Sciatic nerve (tissue), 2 donors: ENCODE data around the gene TNS3. TPM values are rescaled to one million over a fixed set of nuclear protein-coding genes. Genes with fewer than 3 reads are reported as not detected.

ENCODE experiments used
- ATAC-seq: fragments of 200-7000 bp; cut with Tn5 transposase; one replicate; pipeline ENCODE4 v1.9.1; 2020; ENCODE audit warnings: mild to moderate bottlenecking, moderate library complexity
- DNase-seq: peaks from one replicate; pipeline ENCODE4 v3.0.0-alpha.2; 2020; ENCODE audit warnings: low spot score
- intact Hi-C: fragments of 100-400 bp; cut with DNase I; formaldehyde crosslinking; loops from one replicate; pipeline ENCODE4 v1.14.2; 2022
- total RNA-seq: library from RNA; stranded (reverse); fragmentation: NEBNext Ultra II Directional; extraction: Animal tissue kit (Norgen Biotek cat#: 25700); gene quantifications from one replicate; pipeline ENCODE4 v1.2.1, GENCODE V29; 2021
- donor health status: DM: no; HTN: no; CAD: no.
- donor health status: DM: no; HTN: no; CAD: no.

The TNS3 gene
- total RNA-seq, 1 donor from 2014 or later, result 230 TPM

- ATAC-seq (peak; percentile 55), DNase-seq (peak; percentile 79)
- intact Hi-C loops, result no loop called here
Observed at GRCh38 chr7:47571331-47572093, 10.4 kb downstream of the TNS3 start.

- no peak for DNase-seq
- intact Hi-C loops, result no loop called here
- peak; percentile 79 for ATAC-seq
Observed at GRCh38 chr7:47570649-47571050, 11.3 kb downstream of the TNS3 start.

- intact Hi-C loops, result no loop called here
- DNase-seq, result no peak
- ATAC-seq, result peak; percentile 39
Observed at GRCh38 chr7:47568547-47568946, 13.4 kb downstream of the TNS3 start.

DNA sequence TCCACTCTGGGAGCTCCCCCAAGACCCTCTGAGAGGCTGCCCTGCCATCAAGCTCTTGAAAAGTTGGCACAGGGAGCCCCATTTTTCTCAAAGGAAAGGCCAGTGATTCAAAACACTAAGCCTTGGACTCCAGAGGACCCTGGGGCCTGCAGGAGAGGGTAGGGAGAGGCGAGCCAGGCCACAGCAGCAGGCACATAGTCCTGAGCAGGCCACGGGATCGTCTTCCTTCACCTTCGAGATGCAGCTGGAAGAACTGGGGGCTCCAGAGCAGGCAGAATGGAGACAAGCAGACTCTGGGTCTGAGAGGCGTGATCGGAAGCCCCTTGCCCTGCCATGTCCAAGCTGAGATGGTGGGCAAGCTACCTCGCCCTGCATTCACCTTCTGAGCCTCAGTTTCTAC lies 13.9 kb downstream of the TNS3 start:
- no peak for DNase-seq
- intact Hi-C loops, result no loop called here
- no peak for ATAC-seq

DNA sequence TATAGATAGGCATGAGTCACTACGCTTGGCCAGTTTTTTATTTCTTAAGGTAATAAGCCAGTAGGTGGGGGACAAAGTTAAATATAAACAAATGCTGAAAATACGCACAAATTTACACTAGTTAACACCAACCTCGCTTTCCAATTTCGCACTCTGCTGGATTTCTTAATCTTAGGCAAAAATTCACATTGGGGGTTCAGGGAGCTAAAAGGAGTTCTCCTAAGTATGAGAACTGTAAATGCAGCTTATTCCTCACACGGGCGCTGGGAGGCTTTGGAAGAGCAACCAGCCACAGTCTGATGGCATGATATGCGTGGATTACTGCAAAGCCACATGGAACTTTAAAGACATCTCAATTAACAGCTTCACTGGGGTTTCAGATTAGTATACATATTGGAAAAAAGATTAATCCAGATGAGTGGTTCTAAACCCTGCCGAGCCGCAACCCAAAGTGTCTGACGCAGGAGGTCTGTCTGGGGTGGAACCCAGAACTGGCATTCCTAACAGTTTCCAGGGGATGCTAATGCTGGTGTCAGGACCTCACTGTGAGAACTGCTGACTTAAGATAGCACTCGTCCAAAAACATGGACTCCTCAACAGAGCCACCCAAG lies 16.2 kb downstream of the TNS3 start:
- intact Hi-C loops, result no loop called here
- ATAC-seq, result no peak
- DNase-seq, result no peak

DNA sequence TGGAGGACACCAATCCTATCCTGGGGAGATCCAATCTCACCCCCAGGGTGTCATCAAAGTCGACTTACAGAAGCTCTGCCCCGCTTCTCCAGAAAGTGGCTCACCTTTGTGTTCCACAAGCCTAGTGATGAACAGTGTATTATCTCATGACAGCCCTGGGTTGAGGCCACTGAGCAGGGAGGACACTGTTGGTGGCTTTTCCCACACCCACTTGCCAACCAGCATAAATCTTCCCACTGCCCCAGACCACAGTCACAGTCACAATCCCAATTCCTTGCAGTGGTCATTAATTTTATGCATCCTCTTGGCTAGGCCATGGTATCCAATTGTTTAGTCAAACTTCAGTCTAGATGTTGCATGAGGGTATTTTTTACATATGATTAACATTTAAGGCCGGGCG lies 18.4 kb downstream of the TNS3 start:
- ATAC-seq (no peak), DNase-seq (no peak)
- intact Hi-C loops, result no loop called here

GRCh38 chr7:47561715-47562446 lies 20.0 kb downstream of the TNS3 start:
- intact Hi-C loops, result no loop called here
- no peak for DNase-seq
- ATAC-seq, result no peak

GRCh38 chr7:47559306-47560220 lies 22.3 kb downstream of the TNS3 start:
- intact Hi-C loops, result no loop called here
- ATAC-seq (no peak), DNase-seq (no peak)

DNA sequence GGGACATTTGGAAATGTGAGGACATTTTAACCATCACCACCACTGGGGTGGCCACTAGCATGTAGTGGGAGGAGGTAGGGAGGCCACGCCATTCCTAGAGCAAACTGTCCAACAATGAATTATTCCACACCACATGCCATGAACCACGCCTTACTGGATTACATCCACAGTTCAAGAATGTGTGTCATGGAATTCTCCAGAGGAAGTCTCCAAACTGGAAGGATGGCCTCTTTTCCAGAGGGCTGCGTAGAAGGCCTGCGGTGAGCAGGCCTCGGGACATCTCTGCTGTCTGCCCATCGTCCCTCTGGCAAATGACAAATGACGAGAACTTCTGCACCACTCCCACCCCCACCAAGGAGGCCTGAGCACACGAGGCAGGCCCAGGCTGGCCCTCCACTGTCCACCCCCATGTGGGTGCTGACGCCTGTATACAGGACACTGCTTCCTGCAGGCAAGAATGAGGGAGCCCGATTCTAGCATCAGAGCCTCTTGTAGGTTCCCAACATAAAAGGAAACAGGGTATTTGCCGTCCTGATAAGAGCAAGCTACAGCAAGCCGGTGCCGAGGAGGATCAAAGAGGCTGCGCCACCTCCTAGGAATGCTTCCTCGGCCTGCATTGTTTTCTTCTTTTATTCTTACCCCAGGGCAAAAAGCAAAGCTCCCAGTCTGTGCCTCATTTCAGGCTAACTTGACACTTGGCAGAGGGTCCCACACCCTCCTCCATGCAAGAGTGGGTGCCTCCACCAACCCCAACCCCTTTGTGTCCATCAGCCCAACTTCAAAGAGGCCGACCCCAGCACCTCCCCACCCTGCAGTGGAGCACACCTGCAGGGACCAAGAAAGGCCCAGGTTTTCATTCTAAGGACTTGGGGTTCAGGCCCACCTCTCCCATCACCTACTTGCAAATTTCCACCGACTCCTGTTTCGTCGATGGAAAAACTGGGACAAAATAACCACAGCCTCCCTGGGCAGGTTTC lies 23.9 kb downstream of the TNS3 start:
- ATAC-seq, result peak; percentile 73
- intact Hi-C loops, result no loop called here
- DNase-seq, result no peak

DNA sequence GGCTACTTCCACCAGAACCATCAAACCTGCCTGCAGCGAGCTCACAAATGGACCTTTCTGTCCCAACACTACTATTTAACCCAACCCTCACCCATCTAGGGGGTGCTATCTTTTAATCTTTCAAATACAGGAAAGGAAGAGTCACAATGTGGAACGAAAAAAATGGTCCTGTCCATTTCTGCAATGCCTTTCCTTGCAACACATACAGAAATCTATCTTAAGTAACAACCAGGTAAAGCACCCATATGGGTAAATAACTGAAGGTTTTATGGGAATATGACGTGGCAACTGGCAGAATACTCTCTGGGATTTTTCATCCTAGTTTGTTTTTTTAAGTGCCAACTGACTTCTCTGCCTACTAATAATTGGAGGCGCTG lies 24.6 kb downstream of the TNS3 start:
- DNase-seq (no peak), ATAC-seq (no peak)
- intact Hi-C loops, result no loop called here

DNA sequence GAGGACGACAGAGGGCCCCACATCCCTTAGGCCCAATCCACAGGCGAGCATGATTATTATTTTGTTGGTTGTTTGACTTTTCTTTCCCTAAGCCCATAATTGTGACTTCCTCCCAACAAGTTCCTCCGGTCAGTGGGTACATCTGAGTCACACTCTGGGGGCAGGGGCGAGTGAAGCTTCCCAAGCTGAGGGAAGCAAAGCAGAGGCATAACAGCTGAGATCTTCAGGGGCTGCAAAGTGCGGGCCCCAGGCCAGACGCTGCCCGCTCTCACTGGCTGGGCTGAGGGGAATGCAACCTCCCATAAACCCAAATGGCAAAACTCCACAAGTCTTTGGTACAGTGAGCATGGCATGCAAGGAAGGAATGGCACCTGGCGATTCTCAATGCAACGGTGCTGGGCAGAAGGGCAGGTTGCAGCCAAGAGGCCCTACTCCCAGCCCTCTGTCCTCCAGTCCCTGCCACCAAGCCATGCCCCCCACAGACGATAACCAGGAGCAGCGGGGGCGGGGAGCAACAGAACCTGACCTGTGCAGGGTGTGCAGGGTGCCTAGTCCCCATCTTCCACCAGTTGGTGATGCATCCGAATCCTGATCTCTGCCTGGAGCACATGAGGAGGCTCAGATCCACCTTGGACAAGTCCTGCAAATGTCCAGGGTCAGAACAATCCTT lies 25.3 kb downstream of the TNS3 start:
- intact Hi-C loops, result no loop called here
- DNase-seq, result no peak
- ATAC-seq, result no peak

GRCh38 chr7:47553309-47553708 lies 28.6 kb downstream of the TNS3 start:
- intact Hi-C loops, result no loop called here
- DNase-seq (no peak), ATAC-seq (no peak)

DNA sequence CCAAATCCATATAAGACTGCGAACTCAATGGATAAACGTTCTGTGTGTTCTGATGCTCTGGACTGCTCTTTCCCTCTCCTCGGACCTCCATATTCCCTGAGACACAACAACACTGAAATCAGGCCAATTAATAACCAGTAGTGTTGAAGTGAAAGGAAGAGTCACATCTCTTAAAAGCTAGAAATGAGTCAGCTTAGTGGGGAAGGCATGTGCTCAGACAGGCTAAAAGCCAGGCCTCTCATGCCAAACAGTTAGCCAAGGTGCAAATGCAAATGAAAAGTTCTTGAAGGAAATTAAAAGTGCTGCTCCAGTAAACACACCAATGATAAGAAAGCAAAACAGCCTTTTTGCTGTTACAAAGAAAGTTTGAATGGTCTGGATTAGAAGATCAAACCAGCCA lies 29.3 kb downstream of the TNS3 start:
- intact Hi-C loops, result no loop called here
- DNase-seq (no peak), ATAC-seq (peak; percentile 56)

DNA sequence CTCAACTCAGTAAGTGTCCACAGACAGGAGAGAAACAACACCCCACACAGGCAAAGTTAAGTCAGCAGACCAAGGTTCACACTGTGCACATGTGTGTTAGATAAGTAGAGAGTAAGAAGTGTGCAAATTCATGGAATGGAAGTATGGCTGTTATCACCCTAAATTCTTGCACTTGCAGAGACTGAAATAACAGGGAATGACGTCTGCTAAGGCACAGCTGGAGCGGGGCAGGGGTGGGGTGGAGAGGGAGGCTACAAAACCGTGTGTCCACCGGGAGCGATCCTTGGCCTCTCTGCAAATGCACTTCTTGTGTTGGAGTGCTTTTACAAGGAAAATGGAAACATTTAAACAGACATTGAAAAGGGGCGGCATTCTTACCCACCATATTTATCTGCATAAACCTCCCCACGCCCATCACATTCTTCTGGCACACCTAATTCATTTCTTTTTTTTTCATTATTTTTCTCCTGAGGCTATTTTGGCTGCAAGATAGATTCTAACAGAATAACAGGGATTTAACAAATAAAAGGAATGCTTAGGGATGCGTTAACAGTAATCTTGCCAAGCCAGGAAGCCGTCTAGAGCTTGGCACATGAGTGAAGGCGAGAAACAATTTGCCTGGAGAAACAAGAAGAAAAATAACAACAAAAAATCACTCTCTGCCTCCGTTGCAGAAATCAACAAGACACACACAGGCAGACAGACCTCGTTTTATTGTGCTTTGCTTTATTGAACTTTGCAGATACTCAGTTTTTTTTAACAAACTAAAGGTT lies 30.1 kb downstream of the TNS3 start:
- DNase-seq, result peak; percentile 79
- intact Hi-C loops, result no loop called here
- peak; percentile 87 for ATAC-seq

- intact Hi-C loops, result no loop called here
- DNase-seq (no peak), ATAC-seq (peak; percentile 27)
Observed at GRCh38 chr7:47550788-47551470, 31.0 kb downstream of the TNS3 start.

- intact Hi-C loops, result no loop called here
- ATAC-seq (no peak), DNase-seq (no peak)
Observed at GRCh38 chr7:47549916-47550315, 32.0 kb downstream of the TNS3 start.
